Memory B cell (primary cell): ENCODE data around the gene HSPH1.
A peak's percentile ranks its signal among the peaks of the same experiment; 100 is the strongest.

Source experiments
- ATAC-seq: fragments of 150-1000 bp; cut with Tn5 transposase; 2 replicates; pipeline ENCODE4 v1.10.0; 2021; ENCODE audit warnings: low read depth, mild to moderate bottlenecking, moderate library complexity
- DNase-seq, 2 donors: peaks; one replicate each; pipeline ENCODE4 v3.0.0; 2022; ENCODE audit warnings: low spot score in 2 of 2
- H3K27ac Mint-ChIP-seq: one replicate; pipeline ENCODE4 v1.8.0; 2022; ENCODE audit warnings: mild to moderate bottlenecking, moderate library complexity, mixed read lengths
- H3K27me3 Mint-ChIP-seq: one replicate; pipeline ENCODE4 v1.8.0; 2022; ENCODE audit warnings: mixed read lengths
- H3K36me3 Mint-ChIP-seq: one replicate; pipeline ENCODE4 v1.8.0; 2022; ENCODE audit warnings: mild to moderate bottlenecking, mixed read lengths
- H3K4me1 Mint-ChIP-seq: one replicate; pipeline ENCODE4 v1.8.0; 2022; ENCODE audit warnings: mixed read lengths
- H3K4me3 Mint-ChIP-seq: one replicate; pipeline ENCODE4 v1.8.0; 2022; ENCODE audit warnings: mild to moderate bottlenecking, moderate library complexity, mixed read lengths
- H3K9me3 Mint-ChIP-seq: one replicate; pipeline ENCODE4 v1.8.0; 2022; ENCODE audit warnings: mixed read lengths

The HSPH1 gene

GRCh38 chr13:31167490-31167889 lies 5.8 kb upstream of the HSPH1 start:
- no peak overlapping the region for H3K4me3 Mint-ChIP-seq
- peaks cover 5% of the 10 kb centered on the region for H3K4me1 Mint-ChIP-seq
- H3K27ac Mint-ChIP-seq = no peak overlapping the region
- ATAC-seq (no peak), DNase-seq (no peak)
- H3K9me3 Mint-ChIP-seq = no peaks in the 10 kb centered on the region
- peaks cover 6% of the 10 kb centered on the region for H3K27me3 Mint-ChIP-seq
- H3K36me3 Mint-ChIP-seq = no peaks in the 10 kb centered on the region

- DNase-seq (no peak), ATAC-seq (no peak)
- H3K9me3 Mint-ChIP-seq = no peaks in the 10 kb centered on the region
- no peak overlapping the region for H3K27ac Mint-ChIP-seq
- H3K4me1 Mint-ChIP-seq = peaks cover 5% of the 10 kb centered on the region
- H3K4me3 Mint-ChIP-seq = no peak overlapping the region
- H3K36me3 Mint-ChIP-seq = no peaks in the 10 kb centered on the region
- H3K27me3 Mint-ChIP-seq = peaks cover 3% of the 10 kb centered on the region
Observed at GRCh38 chr13:31166591-31166990, 4.9 kb upstream of the HSPH1 start.

- peaks cover 2% of the 10 kb centered on the region for H3K36me3 Mint-ChIP-seq
- H3K4me1 Mint-ChIP-seq = peaks cover 27% of the 10 kb centered on the region
- H3K4me3 Mint-ChIP-seq = peak overlapping the region; percentile 86
- no peaks in the 10 kb centered on the region for H3K27me3 Mint-ChIP-seq
- peak overlapping the region; percentile 100 for H3K27ac Mint-ChIP-seq
- DNase-seq = peak; percentile 94 to 98
- no peaks in the 10 kb centered on the region for H3K9me3 Mint-ChIP-seq
- ATAC-seq = peak; percentile 78
Observed at GRCh38 chr13:31162151-31163008, 676 bp upstream of the HSPH1 start.

- H3K4me1 Mint-ChIP-seq = peaks cover 31% of the 10 kb centered on the region
- peaks cover 5% of the 10 kb centered on the region for H3K36me3 Mint-ChIP-seq
- H3K27ac Mint-ChIP-seq = peak overlapping the region; percentile 100
- DNase-seq (peak; percentile 35 to 51), ATAC-seq (no peak)
- peak overlapping the region; percentile 86 for H3K4me3 Mint-ChIP-seq
- H3K9me3 Mint-ChIP-seq = no peaks in the 10 kb centered on the region
- no peaks in the 10 kb centered on the region for H3K27me3 Mint-ChIP-seq
Observed at GRCh38 chr13:31160857-31161556, 697 bp downstream of the HSPH1 start.

- peak overlapping the region; percentile 51 for H3K27ac Mint-ChIP-seq
- no peaks in the 10 kb centered on the region for H3K27me3 Mint-ChIP-seq
- H3K4me1 Mint-ChIP-seq = peaks cover 31% of the 10 kb centered on the region
- H3K4me3 Mint-ChIP-seq = peak overlapping the region; percentile 86
- H3K9me3 Mint-ChIP-seq = no peaks in the 10 kb centered on the region
- peaks cover 14% of the 10 kb centered on the region for H3K36me3 Mint-ChIP-seq
- ATAC-seq (no peak), DNase-seq (no peak)
Observed at GRCh38 chr13:31159306-31159705, 2.4 kb downstream of the HSPH1 start.

- Mint-ChIP-seq H3K4me1 (peaks cover 15% of the 10 kb centered on the region), H3K27me3 (no peaks in the 10 kb centered on the region), H3K4me3 (no peak overlapping the region), H3K9me3 (no peaks in the 10 kb centered on the region), H3K36me3 (peaks cover 34% of the 10 kb centered on the region), H3K27ac (no peak overlapping the region)
- ATAC-seq (no peak), DNase-seq (no peak)
Observed at GRCh38 chr13:31154939-31155338, 6.8 kb downstream of the HSPH1 start.

- DNase-seq = no peak
- H3K4me3 Mint-ChIP-seq = no peak overlapping the region
- H3K27ac Mint-ChIP-seq = no peak overlapping the region
- no peaks in the 10 kb centered on the region for H3K4me1 Mint-ChIP-seq
- ATAC-seq = no peak
- no peaks in the 10 kb centered on the region for H3K9me3 Mint-ChIP-seq
- H3K36me3 Mint-ChIP-seq = peaks cover 42% of the 10 kb centered on the region
- no peaks in the 10 kb centered on the region for H3K27me3 Mint-ChIP-seq
Observed at GRCh38 chr13:31151837-31152236, 9.9 kb downstream of the HSPH1 start.

- no peak for DNase-seq
- Mint-ChIP-seq H3K4me1 (no peaks in the 10 kb centered on the region), H3K27me3 (no peaks in the 10 kb centered on the region), H3K4me3 (no peak overlapping the region), H3K36me3 (peaks cover 43% of the 10 kb centered on the region), H3K9me3 (no peaks in the 10 kb centered on the region), H3K27ac (no peak overlapping the region)
- no peak for ATAC-seq
Observed at GRCh38 chr13:31150315-31150985, 11.3 kb downstream of the HSPH1 start.

GRCh38 chr13:31149604-31150003 lies 12.1 kb downstream of the HSPH1 start:
- Mint-ChIP-seq H3K36me3 (peaks cover 43% of the 10 kb centered on the region), H3K4me1 (no peaks in the 10 kb centered on the region), H3K4me3 (no peak overlapping the region), H3K27me3 (no peaks in the 10 kb centered on the region), H3K9me3 (no peaks in the 10 kb centered on the region), H3K27ac (no peak overlapping the region)
- DNase-seq (no peak), ATAC-seq (no peak)

GRCh38 chr13:31145417-31145816 lies 16.3 kb downstream of the HSPH1 start:
- Mint-ChIP-seq H3K4me3 (no peak overlapping the region), H3K4me1 (peaks cover 2% of the 10 kb centered on the region), H3K27ac (no peak overlapping the region), H3K27me3 (no peaks in the 10 kb centered on the region), H3K9me3 (no peaks in the 10 kb centered on the region), H3K36me3 (peaks cover 46% of the 10 kb centered on the region)
- ATAC-seq = no peak
- no peak for DNase-seq

- DNase-seq (no peak), ATAC-seq (no peak)
- Mint-ChIP-seq H3K27ac (no peak overlapping the region), H3K9me3 (no peaks in the 10 kb centered on the region), H3K27me3 (no peaks in the 10 kb centered on the region), H3K4me3 (no peak overlapping the region), H3K36me3 (peaks cover 48% of the 10 kb centered on the region), H3K4me1 (peaks cover 2% of the 10 kb centered on the region)
Observed at GRCh38 chr13:31138515-31138914, 23.2 kb downstream of the HSPH1 start.

- Mint-ChIP-seq H3K36me3 (peaks cover 40% of the 10 kb centered on the region), H3K9me3 (no peaks in the 10 kb centered on the region), H3K4me3 (no peak overlapping the region), H3K27ac (no peak overlapping the region), H3K27me3 (no peaks in the 10 kb centered on the region), H3K4me1 (no peaks in the 10 kb centered on the region)
- no peak for ATAC-seq
- DNase-seq = no peak
Observed at GRCh38 chr13:31136724-31137123, 25.0 kb downstream of the HSPH1 start.

- H3K27ac Mint-ChIP-seq = no peak overlapping the region
- ATAC-seq (no peak), DNase-seq (no peak)
- no peak overlapping the region for H3K4me3 Mint-ChIP-seq
- H3K9me3 Mint-ChIP-seq = no peaks in the 10 kb centered on the region
- peaks cover 27% of the 10 kb centered on the region for H3K36me3 Mint-ChIP-seq
- no peaks in the 10 kb centered on the region for H3K27me3 Mint-ChIP-seq
- H3K4me1 Mint-ChIP-seq = peaks cover 5% of the 10 kb centered on the region
Observed at GRCh38 chr13:31134039-31134711, 27.5 kb downstream of the HSPH1 start.

GRCh38 chr13:31133621-31134020 lies 28.1 kb downstream of the HSPH1 start:
- peaks cover 5% of the 10 kb centered on the region for H3K4me1 Mint-ChIP-seq
- no peak overlapping the region for H3K27ac Mint-ChIP-seq
- peaks cover 23% of the 10 kb centered on the region for H3K36me3 Mint-ChIP-seq
- DNase-seq = no peak
- no peak overlapping the region for H3K4me3 Mint-ChIP-seq
- H3K27me3 Mint-ChIP-seq = peaks cover 3% of the 10 kb centered on the region
- no peaks in the 10 kb centered on the region for H3K9me3 Mint-ChIP-seq
- no peak for ATAC-seq
